HG03108 (cell line): ENCODE results near the gene CDKN1A.
"Not testable (repeated sequence)": the region's sequence is repeated elsewhere in the genome, so short reads cannot be mapped to it uniquely, and the experiment has no call there.

Experiments used
- ATAC-seq: cut with Tn5 transposase; IDR thresholded peaks from one replicate; pipeline ENCODE4 v1.9.1; 2021; ENCODE audit warnings: moderate library complexity; ENCODE audit not compliant: unreplicated experiment

CDKN1A gene

DNA sequence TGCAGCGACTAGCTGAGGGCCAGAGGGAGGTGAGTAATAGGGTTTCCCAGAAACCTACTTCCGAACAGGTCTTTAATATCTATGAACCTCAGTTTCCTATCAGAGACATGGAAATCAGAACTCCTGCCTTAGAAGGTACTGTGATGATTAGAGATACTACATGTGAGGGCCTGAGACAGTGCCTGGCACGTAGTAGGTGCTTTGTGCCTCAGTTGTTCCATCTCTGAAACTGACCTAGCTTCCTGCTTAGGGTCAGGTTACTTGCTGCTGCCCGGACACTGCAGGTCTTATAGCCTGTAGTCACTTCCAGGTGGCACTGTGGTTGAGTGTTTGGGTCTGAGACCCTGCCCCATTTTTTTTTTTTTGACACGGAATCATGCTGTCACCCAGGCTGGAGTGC, 40.0 kb downstream of the CDKN1A start:
- ATAC-seq = no peak

DNA sequence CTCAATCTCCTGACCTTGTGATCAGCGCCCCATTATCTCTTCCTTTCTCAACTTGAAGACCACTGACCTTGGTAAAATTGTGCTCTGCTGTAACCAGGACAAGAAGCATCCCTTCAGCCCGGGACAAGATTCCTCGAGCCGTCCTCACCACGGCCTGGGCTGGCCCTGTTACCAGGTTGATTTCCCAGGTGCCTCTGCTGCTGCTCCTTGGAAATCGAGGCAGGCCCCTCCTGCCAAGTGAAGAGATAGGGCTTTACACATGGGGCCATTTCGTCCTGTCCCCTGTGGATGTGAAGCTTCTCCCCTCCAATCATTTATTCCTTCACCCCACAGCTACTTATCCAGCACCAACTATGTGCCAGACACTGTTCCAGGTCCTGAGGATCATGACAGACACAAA, 40.6 kb downstream of the CDKN1A start:
- ATAC-seq = no peak

DNA sequence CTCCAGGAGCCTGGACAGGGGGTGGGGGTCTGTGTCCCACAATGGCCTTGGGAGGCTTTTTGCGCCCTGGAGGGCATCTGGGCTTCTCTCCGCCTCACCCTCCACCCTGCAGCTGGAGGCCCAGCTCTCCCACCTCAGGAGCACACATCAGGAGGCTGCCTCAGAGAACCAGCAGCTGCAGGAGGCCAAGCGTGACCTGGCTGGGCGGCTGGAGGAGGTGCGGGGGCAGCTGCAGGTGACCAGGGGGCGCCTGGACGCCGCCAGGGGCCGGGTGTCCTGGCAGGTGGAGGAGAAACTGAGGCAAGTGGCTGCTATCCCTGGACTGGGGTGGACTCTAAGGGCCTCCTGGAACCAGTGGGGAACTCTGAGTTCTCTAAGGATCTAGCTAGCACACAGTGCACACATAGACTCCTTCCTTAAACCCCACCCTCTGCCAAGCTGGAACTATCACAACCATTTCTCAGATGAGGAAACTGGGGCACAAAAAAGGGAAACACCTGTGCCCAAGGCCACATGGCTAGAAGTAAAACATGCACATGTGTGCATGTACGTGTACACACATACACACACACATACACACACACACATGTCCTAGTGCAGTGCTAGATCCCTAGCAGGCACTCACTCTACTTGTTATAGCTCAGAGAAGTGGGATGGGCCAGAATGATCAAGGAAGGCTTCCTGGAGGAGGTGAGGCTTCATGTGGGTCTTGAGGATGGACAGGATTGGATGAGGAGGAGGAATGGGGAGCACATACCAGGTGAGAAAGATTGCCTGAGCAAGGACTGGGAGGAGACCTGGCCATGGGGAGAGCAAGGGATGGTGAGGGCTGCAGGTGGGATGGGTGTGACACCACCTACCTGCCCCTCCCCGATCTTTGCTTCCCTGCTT, 42.0 kb downstream of the CDKN1A start:
- no peak for ATAC-seq

DNA sequence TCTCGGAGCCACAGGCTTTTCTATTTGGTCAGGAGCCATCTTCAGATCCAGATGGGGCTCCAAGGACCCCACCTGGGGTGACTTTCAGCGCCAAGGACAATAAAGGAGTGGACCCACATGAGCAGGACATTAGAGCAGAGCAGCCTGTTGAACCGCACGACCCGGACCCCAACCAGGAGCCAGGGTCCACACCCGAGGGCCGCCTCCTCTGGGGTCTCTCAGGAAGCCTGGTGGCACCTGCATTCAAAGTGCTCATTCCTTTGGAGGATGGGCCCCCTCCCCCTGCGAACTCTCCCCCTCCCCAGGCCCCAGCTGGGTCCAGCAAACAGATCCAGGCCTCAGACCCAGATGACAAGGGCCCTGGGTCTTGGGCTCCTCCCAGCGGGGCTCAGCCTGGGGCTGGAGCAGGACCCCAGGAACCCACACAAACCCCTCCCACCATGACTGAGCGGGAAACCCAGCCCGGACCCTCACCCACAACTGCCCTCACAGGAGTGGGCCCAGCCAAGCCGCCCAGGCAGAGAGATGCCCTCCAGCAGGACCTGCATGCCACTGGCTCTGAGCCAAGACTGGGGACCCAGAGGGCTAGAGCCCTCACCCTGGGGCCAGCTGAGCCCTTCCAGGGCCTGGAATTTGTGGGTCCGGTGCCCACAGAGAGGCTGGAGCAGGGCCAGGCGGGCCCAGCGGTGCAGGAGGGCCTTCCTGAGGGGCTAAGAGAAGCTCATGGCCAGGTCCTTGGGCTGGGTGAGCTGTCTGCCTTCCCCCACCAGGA, 43.0 kb downstream of the CDKN1A start:
- ATAC-seq = no peak

DNA sequence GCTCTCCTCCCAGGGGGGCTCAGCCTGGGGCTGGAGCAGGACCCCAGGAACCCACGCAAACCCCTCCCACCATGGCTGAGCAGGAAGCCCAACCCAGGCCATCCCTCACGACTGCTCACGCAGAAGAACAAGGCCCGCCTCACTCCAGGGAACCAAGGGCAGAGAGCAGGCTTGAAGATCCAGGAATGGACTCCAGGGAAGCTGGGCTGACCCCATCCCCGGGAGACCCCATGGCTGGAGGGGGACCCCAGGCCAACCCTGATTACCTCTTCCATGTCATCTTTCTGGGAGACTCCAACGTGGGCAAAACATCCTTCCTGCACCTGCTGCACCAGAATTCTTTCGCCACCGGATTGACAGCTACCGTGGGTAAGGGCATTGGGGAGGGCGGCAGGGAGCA, 43.9 kb downstream of the CDKN1A start:
- ATAC-seq = no peak

DNA sequence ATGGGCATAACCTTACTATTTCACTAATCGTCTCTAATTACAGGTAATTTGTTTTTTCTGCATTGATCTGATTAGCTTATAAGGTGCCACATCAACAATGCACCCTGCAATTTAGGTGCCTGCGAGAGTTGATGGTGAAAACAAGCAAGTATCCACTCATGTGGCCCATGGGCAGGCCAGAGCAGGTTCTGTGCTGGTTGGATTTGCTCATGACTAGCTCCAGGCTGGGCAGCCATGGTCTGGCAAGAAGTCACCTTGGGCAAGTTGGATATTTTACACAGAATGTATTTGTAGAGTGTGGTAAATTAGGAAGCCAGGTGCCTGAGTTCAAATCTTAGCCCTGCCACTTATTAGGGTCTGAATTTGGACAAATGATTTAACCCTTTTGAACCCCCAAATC, 44.4 kb downstream of the CDKN1A start:
- ATAC-seq = no peak

DNA sequence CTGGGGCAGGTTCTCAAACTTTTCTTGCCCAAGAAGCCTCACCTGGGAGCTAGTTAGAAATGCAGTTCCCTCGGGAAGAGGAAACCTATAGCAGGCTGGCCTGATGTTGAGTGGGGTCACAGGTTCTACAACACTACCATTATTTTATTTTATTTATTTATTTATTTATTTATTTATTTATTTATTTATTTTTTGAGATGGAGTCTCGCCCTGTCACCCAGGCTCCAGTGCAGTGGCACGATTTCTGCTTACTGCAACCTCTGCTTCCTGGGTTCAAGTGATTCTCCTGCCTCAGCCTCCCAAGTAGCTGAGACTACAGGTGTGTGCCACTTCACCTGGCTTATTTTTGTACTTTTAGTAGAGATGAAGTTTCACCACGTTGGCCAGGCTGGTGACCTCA, 45.5 kb downstream of the CDKN1A start:
- not testable (repeated sequence) for ATAC-seq

DNA sequence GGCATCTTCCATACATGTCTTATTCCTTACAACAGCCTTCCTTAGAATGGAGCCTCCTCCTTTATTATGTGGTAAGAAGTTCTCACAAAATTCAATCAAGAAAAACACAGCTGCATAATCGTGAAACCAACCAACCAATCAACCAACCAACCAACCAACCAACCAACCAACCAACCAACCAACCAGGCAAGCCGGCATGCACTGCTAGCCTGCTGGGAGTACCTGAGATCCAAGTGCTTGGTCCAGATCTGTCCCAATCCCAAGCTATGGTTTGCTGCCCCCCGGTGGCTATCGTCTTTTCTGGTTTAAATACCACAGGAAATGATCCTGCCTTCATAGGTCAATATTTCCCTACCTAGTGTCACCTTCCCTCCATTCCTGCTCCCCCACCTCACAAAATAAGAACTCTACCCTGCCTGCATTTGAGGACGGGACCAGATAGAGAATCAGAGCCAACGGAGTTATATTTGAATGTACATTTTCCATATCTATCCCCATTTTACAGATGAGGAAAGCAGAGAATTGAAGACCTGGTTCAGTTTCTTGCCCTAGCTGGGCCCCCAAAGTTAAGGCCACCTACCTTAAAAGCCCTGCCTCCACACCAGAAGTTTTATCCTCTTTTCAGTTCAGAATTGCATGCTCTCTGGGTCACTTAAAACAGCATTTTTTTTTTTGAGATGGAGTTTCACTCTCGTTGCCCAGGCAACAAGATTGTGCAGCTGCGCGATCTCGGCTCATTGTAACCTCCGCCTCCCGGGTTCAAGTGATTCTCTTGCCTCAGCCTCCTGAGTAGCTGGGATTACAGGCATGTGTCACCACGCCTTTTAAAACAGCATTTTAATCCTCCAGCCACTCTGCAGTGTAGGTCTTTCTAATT, 46.2 kb downstream of the CDKN1A start:
- no peak for ATAC-seq

DNA sequence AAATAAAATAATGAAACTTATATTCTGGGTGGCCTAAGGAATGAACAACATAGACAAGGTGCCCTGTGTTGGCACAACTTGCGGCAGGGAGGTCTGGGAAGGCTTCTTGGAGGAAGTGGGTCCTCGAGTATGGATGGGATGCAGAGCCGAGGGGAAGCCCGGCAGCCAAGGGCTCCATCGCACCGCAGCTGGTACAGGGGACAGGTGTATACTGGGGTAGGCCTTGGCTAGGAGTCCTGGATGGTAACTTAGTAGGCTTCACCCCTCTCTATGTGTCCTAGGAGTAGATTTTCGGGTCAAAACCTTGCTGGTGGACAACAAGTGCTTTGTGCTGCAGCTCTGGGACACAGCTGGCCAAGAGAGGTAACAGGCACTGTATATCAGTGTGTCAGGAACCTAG, 47.1 kb downstream of the CDKN1A start:
- ATAC-seq = no peak

DNA sequence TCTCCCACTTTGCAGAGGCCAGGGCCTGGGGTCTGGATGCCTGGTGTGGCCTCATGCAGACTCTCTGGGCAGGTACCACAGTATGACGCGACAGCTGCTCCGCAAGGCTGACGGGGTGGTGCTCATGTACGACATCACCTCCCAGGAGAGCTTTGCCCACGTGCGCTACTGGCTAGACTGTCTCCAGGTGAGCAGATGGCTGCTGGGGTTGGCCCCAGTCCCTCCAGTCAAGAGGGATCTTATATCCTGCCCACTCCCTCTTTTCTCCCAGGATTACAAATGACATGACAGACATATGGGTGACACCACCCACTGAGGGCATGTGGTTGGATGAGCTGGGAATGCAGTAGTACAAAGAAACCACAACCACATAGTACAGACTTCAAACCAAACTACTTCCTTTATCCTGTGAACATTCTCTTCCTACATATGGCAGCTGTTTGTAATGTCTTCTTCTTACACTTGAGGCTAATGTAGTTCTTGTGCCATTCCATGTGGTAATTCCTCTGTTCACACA, 49.0 kb downstream of the CDKN1A start:
- ATAC-seq = no peak

DNA sequence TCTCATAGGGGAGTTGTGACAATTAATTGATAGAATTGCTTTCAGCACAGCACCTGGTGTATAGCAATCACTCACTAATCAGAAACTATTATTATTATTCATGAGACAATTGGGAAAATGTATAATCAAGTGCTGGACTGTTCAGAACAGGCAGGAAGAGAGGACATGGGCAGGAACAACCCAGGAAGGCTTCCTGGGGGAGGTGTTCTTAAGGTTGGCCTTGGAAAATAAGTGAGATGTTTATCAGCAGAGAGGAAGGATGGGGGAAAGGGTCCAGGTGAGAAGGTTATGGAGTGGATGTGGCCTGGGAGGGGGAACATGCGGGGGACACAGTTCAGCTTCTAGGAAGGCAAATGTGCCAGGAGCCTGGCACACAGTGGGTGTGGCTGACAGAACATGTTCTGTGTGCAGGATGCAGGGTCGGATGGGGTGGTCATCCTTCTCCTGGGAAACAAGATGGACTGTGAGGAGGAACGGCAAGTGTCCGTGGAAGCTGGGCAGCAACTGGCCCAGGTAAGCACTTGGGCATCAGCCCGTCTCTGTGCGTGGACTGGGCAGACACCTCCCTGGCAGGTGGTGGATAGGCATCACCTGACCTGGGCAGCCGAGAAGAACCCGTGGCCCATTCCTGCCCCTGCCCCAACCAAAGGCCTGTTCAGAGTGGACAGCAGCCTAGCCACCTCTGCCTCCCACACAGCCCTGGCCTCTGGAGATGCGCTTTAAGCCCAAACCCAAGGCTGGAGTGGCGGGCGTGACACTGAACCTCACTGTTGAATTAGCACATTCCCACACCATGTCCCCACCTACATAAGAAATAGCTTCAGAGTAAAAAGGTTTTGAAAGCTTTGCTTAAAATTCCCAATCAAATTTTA, 50.0 kb downstream of the CDKN1A start:
- no peak for ATAC-seq

DNA sequence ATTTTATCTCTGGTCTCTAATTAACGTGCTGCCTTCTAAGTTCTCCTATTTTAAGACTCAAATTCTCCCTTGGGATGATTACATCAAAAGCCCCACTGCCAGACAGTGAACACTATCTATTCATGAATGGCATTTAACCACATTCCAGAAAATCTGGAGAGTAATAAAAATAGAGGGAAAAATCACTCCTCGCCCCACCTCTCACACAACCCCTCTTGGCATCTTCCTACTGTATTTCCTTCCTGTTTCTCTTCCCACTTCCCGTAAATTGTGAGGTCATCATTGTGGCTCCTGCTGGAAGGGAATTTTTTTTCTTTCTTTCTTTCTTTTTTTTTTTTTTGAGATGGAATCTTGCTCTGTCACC, 50.6 kb downstream of the CDKN1A start:
- ATAC-seq = no peak

DNA sequence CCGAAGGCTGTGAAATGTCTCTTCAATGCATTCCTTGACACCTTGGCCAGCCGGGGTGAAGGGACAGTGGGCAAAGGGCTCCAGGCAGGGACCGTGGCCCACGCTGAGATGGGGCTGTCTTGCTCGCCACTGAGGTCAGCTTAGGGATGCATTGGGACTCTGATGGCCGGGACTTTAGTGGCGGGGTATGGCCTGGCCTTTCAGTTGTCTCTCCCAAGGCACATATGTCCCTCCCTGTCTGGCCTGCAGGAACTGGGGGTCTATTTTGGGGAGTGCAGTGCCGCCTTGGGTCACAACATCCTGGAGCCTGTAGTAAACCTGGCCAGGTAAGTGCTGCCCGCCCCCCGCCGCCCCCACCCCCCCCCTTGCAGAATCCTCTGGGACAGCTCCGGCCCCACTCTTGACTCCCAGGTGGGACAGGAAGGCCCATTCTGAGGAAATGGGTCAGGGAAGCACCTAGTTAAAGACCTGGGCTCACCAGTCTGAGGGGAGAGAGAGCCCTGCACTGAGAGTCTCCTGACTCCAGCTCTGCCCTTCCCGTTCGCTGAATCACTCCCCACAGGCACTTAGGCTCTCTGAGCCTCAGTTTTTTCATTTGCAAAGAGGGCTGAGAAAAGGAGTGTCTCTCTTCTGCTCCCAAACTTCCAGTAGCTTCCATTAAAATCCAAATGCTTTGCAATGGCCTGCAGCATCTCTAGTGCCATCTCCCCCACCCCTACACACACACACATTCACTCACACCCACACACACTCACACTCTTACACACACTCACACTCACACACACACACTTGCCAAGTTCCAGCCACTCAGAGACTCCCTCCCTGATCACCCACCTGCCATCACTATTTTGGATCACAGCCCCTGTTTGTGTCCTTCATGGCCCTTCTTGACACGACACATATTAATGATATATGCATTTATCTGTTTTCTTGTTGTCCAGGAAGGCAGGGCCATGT, 52.2 kb downstream of the CDKN1A start:
- no peak for ATAC-seq

DNA sequence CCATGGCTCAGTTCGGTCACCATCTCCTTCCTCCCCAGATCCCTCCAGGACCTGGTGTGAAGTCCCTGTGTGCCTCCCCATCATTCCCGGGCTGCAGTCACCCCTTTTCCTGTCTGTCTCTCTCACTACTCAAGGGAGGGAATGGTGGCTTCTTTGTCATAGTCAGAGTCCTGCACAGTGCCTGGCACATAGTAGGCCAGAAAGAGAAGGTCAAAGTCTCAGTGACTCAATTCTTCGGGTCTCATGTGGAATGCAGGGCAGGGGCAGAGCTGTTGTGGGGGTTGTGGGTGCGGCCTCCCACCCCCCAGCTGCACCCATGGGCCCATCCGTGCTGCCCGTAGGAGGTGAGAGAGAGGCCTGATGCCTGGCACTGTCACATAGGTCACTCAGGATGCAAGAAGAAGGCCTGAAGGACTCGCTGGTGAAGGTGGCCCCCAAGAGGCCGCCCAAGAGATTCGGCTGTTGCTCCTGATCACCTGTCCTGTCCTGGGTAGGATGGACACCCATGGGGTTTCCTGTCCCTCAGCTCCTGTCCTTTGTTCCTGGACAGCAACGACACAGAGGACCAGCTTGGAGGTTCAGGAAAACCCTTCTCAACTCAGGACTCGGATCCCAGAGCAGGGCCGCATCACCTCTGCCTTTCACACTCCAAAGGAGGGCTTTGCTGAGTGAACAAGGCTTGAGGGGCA, 53.3 kb downstream of the CDKN1A start:
- no peak for ATAC-seq

DNA sequence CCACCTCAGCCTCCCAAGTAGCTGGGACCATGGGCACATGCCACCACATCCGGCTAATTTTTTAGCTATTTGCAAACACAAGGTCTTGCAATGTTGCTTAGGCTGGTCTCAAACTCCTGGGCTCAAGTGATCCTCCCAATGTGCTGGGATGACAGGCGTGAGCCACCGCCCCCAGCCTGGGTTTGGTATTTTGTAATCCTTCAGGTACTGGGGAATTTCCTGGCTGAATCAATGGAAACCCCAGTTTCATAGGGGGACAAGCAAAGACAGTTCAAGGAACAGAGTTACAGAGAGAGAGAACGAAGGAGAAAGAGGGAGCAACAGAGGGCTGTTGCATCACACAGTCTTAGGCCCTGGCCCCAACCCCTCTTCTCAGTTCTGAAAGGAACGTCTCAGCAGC, 54.8 kb downstream of the CDKN1A start:
- no peak for ATAC-seq

DNA sequence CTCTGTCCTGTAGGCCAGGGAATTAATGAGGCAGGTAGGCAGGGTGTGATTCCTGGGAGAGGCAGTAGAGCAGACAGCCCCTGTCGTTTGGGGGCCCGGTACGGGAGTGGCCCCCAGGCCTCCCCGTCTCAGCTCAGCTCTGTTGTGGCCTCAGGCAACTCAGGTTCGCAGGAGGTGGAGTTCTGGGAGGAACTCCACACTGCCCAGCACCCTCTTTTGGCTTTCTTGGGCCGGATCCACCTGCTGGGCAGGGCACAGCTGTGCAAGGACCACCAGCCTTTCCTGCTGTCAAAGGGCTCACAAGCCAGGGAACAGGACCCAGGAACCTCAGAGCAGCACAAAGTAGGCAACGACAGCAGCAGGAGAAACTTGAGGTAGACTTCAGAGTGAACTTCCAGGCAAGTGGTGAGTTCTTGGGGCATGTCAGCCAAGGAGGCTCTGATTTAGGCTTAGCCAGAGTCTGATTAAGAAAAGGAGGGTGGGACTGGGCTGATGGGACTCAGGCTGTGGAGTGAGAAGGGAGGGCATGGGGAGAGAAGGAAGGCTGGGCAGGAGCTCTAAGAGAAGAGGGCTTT, 56.1 kb downstream of the CDKN1A start:
- no peak for ATAC-seq

DNA sequence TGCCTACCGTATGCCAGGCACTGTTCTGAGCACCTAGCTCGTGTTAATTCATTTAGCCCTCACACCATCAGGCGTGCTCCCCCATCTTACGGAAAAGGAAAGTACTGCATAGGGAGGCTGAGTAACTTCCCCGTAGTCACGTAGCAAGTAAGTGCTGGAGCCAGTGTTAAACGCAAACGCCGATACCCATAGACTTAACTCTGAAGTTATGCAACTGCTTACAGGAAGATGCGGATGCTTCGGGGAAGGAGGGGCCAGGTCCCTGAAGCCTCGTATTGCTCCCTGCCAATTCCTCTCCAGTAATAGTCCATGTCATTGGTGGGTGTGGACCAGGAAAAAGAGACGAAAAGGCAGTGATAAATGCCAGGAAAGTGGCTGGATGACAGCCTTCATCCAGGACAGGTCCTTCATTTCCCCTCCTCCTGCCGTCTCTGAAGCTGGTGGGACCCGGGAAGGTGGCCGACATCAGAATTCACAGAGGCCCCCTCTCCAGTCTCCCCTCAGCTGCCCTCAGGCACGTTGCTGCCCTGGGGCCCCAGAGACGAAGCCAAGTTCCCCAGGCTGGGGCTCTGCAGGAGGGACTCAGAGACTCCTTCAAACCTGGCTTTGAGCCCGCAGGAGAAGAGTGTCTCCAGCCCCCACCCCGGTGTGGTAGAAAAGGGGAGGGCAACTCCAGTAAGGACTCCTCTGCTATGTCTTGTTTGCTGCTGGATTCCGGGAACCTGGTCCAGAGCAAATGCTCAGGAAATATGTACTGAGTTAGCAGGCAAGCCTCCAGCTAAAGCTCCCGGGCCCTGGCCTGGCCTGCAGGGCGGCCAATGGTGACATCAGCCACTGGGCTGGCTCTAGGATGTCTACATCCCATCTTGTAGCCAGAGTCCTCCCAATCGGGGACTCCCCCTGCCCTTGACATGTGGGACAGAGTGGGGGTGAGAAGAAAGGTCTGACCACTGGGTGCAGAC, 56.9 kb downstream of the CDKN1A start:
- peak; percentile 52 for ATAC-seq
